Parathyroid adenoma (tissue), 2 donors: Measurements from ENCODE around the gene USF2.

Experiments used
- H2AFZ ChIP-seq: fragments of 300-600 bp; sonication (generic); one replicate; pipeline ENCODE4 v1.7.0; 2017; ENCODE audit warnings: antibody characterized with exemption, mild to moderate bottlenecking
- H3K27ac ChIP-seq: fragments of 300-600 bp; sonication (generic); one replicate; pipeline ENCODE4 v1.7.0; 2017
- H3K27me3 ChIP-seq: fragments of 300-600 bp; sonication (generic); one replicate; pipeline ENCODE4 v1.7.0; 2017; ENCODE audit warnings: low read length; ENCODE audit not compliant: control insufficient read depth, insufficient read depth
- H3K36me3 ChIP-seq: fragments of 300-600 bp; sonication (generic); one replicate; pipeline ENCODE4 v1.7.0; 2017; ENCODE audit warnings: low read length; ENCODE audit not compliant: control insufficient read depth, insufficient read depth
- H3K4me1 ChIP-seq: fragments of 300-600 bp; sonication (generic); one replicate; pipeline ENCODE4 v1.7.0; 2017; ENCODE audit warnings: control low read depth
- H3K4me2 ChIP-seq: fragments of 300-600 bp; sonication (generic); one replicate; pipeline ENCODE4 v1.7.0; 2017; ENCODE audit warnings: low read length
- H3K4me3 ChIP-seq: fragments of 300-600 bp; sonication (generic); one replicate; pipeline ENCODE4 v1.7.0; 2017; ENCODE audit warnings: low read depth, low read length
- H3K79me2 ChIP-seq: fragments of 300-600 bp; sonication (generic); one replicate; pipeline ENCODE4 v1.7.0; 2017; ENCODE audit warnings: control low read depth
- H3K9ac ChIP-seq: fragments of 300-600 bp; sonication (generic); one replicate; pipeline ENCODE4 v1.7.0; 2017; ENCODE audit warnings: mild to moderate bottlenecking
- H3K9me3 ChIP-seq: fragments of 300-600 bp; sonication (generic); one replicate; pipeline ENCODE4 v1.7.0; 2017; ENCODE audit warnings: low read length; ENCODE audit not compliant: control insufficient read depth
- TF ChIP-seq, protein P1 (sequence below): fragments of 300-600 bp; sonication (generic); IDR thresholded peaks from one replicate; pipeline ENCODE4 v1.7.0; 2017; ENCODE audit warnings: antibody characterized with exemption, mild to moderate bottlenecking
- donor health status: primary hyperparathyroidism.

USF2 gene

DNA sequence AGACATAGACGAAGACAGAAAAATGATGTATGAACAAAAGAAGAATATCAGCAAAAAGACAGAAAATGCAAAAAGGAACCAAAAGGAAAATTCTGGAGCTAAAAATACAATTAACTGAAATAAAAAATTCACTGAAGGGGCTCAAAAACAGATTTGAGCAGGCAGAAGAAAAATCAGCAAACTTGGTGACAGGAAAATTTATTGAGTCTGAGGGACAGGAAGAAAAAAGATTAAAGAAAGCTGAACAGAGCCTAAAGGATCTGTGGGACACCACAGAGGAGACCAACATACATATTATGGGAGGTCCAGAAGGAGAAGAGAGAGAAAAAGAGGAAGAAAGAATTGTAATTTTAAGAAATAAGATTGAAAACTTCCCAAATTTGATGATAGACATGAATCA, 27.3 kb upstream of the USF2 start:
- H2AFZ ChIP-seq: no peak overlapping the region
- no peaks in the 10 kb centered on the region for H3K79me2 ChIP-seq
- H3K27me3 ChIP-seq: no peaks in the 10 kb centered on the region
- no peaks in the 10 kb centered on the region for H3K9me3 ChIP-seq
- H3K4me1 ChIP-seq: no peaks in the 10 kb centered on the region
- no peak overlapping the region for H3K27ac ChIP-seq
- no peak overlapping the region for H3K4me2 ChIP-seq
- no peak overlapping the region for H3K4me3 ChIP-seq
- TF ChIP-seq, protein P1, sequence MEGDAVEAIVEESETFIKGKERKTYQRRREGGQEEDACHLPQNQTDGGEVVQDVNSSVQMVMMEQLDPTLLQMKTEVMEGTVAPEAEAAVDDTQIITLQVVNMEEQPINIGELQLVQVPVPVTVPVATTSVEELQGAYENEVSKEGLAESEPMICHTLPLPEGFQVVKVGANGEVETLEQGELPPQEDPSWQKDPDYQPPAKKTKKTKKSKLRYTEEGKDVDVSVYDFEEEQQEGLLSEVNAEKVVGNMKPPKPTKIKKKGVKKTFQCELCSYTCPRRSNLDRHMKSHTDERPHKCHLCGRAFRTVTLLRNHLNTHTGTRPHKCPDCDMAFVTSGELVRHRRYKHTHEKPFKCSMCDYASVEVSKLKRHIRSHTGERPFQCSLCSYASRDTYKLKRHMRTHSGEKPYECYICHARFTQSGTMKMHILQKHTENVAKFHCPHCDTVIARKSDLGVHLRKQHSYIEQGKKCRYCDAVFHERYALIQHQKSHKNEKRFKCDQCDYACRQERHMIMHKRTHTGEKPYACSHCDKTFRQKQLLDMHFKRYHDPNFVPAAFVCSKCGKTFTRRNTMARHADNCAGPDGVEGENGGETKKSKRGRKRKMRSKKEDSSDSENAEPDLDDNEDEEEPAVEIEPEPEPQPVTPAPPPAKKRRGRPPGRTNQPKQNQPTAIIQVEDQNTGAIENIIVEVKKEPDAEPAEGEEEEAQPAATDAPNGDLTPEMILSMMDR: no peak
- no peaks in the 10 kb centered on the region for H3K36me3 ChIP-seq
- no peak overlapping the region for H3K9ac ChIP-seq

DNA sequence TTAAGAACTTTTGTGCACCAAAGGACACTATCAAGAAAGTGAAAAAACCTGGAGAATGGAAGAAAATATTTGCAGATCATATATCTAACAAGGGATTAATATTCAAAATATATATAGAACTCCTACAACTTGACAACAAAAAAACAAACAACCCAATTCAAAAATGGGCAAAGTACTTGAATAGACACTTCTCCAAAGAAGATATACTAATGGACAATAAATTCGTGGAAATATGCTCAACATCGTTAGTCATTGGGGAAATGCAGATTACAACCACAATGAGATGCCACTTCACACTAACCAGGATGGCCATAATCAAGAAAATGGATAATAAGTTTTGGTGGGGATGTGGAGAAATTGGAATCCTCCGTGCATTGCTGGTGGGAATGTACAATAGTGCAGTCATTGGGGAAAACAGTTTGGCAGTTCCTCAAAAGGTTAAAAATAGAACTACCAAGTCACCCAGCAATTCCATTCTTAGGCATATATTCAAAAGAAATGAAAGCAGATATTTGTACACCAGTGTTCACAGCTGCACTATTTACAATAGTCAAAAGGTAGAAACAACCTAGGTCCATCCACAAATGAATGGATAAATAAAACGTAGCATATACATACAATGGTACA, 22.2 kb upstream of the USF2 start:
- H3K36me3 ChIP-seq: no peaks in the 10 kb centered on the region
- H3K27ac ChIP-seq: no peak overlapping the region
- no peak overlapping the region for H3K4me3 ChIP-seq

DNA sequence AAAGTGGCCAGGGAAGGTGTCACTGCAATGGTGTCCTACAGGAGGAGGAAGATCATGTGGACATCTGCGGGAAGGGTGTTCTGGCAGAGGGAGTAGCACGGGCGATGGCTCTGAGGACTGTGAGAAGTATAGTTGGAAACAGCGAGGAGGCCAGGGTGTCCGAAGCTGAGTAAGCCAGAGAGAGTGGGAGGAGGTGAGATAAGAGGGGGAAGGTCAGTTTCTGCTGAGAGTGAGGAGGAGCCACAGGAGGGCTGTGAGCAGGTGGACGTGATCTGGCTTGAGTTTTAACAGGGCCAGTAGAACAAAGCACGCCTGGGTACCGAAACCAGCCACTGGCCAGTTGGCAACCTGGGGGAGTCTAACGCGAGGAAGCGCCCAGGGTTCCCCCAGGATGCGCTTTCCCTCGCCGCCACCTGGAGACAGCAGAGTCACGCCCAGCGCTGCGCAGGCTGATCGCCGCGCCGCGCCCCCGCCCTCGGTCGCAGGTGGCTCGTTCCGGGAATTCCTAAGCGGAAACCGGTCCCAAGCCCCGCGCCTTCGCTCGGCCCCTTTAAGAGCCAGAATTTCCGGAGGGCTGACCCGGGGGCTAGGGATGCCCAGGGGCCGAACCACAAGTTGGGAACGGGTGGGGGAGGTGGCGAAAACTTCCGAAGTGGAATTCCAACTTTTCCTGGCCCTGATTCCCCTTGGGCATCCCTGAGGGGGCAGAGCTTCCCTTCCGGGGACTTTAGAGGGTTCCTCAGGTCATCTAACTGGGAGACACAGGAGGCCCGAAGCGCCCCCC, 21.0 kb upstream of the USF2 start:
- Histone ChIP-seq H2AFZ (peak overlapping the region; percentile 99), H3K9ac (peak overlapping the region; percentile 65), H3K79me2 (peaks cover 3% of the 10 kb centered on the region), H3K4me2 (peak overlapping the region; percentile 79), H3K27me3 (no peaks in the 10 kb centered on the region), H3K27ac (peak overlapping the region; percentile 99), H3K4me3 (peak overlapping the region; percentile 86), H3K9me3 (no peaks in the 10 kb centered on the region), H3K36me3 (no peaks in the 10 kb centered on the region), H3K4me1 (no peaks in the 10 kb centered on the region)
- TF ChIP-seq, protein P1: peak; percentile 67

More for the DNA sequence above, 22.2 kb upstream of the USF2 start:
- H3K79me2 ChIP-seq: peaks cover 3% of the 10 kb centered on the region
- TF ChIP-seq, protein P1: no peak
- no peak overlapping the region for H3K9ac ChIP-seq
- no peaks in the 10 kb centered on the region for H3K4me1 ChIP-seq
- H3K9me3 ChIP-seq: no peaks in the 10 kb centered on the region
- no peaks in the 10 kb centered on the region for H3K27me3 ChIP-seq
- H2AFZ ChIP-seq: no peak overlapping the region
- no peak overlapping the region for H3K4me2 ChIP-seq

DNA sequence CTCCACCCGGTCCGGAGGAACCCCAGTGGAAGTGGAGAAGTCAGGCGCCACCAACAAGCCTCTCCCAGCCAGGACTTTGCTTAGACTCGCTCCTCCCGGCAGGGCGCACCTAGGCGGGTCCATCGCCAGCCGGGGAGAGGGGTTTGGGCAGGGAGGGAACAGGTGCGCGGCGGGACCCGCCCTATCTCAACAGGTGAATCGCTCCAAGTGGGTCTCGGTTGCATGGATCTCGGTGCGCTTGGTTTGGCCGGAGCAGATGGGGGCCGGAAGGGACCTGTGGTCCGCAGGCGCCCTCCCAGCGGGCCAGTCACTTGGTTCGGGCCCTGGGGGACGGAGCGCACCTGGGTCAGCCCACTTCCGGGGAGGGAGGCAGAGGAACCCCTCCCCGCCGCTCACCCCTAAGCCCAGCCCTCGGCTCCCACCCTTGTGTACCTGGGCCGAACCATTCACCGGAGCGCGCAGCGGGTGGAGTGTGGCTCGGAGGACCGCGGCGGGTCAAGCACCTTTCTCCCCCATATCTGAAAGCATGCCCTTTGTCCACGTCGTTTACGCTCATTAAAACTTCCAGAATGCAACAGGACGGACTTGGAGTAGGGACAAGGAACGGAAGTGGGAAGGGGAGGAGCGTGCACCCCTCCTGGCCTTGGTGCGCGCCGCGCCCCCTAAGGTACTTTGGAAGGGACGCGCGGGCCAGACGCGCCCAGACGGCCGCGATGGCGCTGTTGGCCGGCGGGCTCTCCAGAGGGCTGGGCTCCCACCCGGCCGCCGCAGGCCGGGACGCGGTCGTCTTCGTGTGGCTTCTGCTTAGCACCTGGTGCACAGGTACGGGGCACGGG, 20.2 kb upstream of the USF2 start, which contains the start of gene LSR:
Gene LSR (plus strand): TSS at position 693 of the 836 bp plus-strand sequence. CDS start 21 bp downstream, at position 714.
- H2AFZ ChIP-seq: peak within 1 kb of the TSS; percentile 99
- no peaks in the 10 kb centered on the region for H3K36me3 ChIP-seq
- H3K79me2 ChIP-seq: peaks cover 3% of the 10 kb centered on the region
- H3K27ac ChIP-seq: peak within 1 kb of the TSS; percentile 99
- peak within 1 kb of the TSS; percentile 79 for H3K4me2 ChIP-seq
- no peaks in the 10 kb centered on the region for H3K4me1 ChIP-seq
- H3K4me3 ChIP-seq: peak within 1 kb of the TSS; percentile 86
- H3K27me3 ChIP-seq: no peaks in the 10 kb centered on the region
- peak within 1 kb of the TSS; percentile 65 for H3K9ac ChIP-seq
- H3K9me3 ChIP-seq: no peaks in the 10 kb centered on the region
- TF ChIP-seq, protein P1: peak; percentile 18
